GM06990 (cell line): ENCODE data around the gene SCNN1A.

Experiments
- DNase-seq: peaks from one replicate; pipeline ENCODE4 v3.0.0-alpha.2; 2011; ENCODE audit not compliant: insufficient read length; ENCODE audit errors: extremely low read depth
- H3K27me3 ChIP-seq: replicated peaks from 2 replicates; pipeline ENCODE4 v1.6.0; 2011; ENCODE audit warnings: low read length; ENCODE audit not compliant: control insufficient read depth, insufficient read depth
- H3K36me3 ChIP-seq: 2 replicates; pipeline ENCODE4 v1.5.1; 2011; ENCODE audit warnings: low read length; ENCODE audit not compliant: control insufficient read depth, insufficient read depth
- H3K4me3 ChIP-seq: replicated peaks from 2 replicates; pipeline ENCODE4 v1.5.1; 2011; ENCODE audit warnings: low read depth, mild to moderate bottlenecking, control low read depth, low read length
- CTCF ChIP-seq: IDR thresholded peaks from 2 replicates; pipeline ENCODE4 v1.5.1; 2011; ENCODE audit warnings: low read length, control low read depth, mild to moderate bottlenecking, inconsistent platforms; ENCODE audit not compliant: insufficient read depth, poor library complexity, severe bottlenecking

The SCNN1A gene

GRCh38 chr12:6321905-6322304 is 53.5 kb downstream of the SCNN1A start:
- TF ChIP-seq CTCF: no peak
- Histone ChIP-seq H3K36me3 (no peaks in the 10 kb centered on the region), H3K4me3 (no peak overlapping the region), H3K27me3 (no peaks in the 10 kb centered on the region; the same call in 1 of the 2 replicates)
- DNase-seq: no peak

GRCh38 chr12:6319446-6319845 is 55.9 kb downstream of the SCNN1A start:
- no peaks in the 10 kb centered on the region; the same call in 1 of the 2 replicates for H3K27me3 ChIP-seq
- H3K4me3 ChIP-seq: no peak overlapping the region
- DNase-seq: no peak
- no peaks in the 10 kb centered on the region for H3K36me3 ChIP-seq
- TF ChIP-seq CTCF: no peak

- TF ChIP-seq CTCF: no peak
These were observed 56.9 kb downstream of the SCNN1A start for GRCh38 chr12:6318440-6318879.

GRCh38 chr12:6317693-6318439 is 57.5 kb downstream of the SCNN1A start:
- Histone ChIP-seq H3K27me3 (no peaks in the 10 kb centered on the region; the same call in 1 of the 2 replicates), H3K36me3 (no peaks in the 10 kb centered on the region), H3K4me3 (no peak overlapping the region)
- TF ChIP-seq CTCF: no peak
- no peak for DNase-seq

More at GRCh38 chr12:6318440-6318879, 56.9 kb downstream of the SCNN1A start:
- Histone ChIP-seq H3K4me3 (no peak overlapping the region), H3K36me3 (no peaks in the 10 kb centered on the region), H3K27me3 (no peaks in the 10 kb centered on the region; the same call in 1 of the 2 replicates)
- no peak for DNase-seq

GRCh38 chr12:6316921-6317692 is 58.3 kb downstream of the SCNN1A start:
- Histone ChIP-seq H3K4me3 (no peak overlapping the region), H3K36me3 (no peaks in the 10 kb centered on the region), H3K27me3 (no peaks in the 10 kb centered on the region; the same call in 1 of the 2 replicates)
- no peak for DNase-seq
- no peak for TF ChIP-seq CTCF
